ENCODE data around the gene NTN1. TPM values are rescaled to one million over a fixed set of nuclear protein-coding genes. Genes with fewer than 3 reads are reported as not detected.

The NTN1 gene
- total RNA-seq, 1 donor from 2014 or later = 4.7 TPM

- Histone ChIP-seq H3K4me3 (no peak overlapping the region), H3K27me3 (no peaks in the 10 kb centered on the region), H3K4me1 (peaks cover 6% of the 10 kb centered on the region), H3K27ac (no peak overlapping the region), H3K36me3 (no peaks in the 10 kb centered on the region), H3K9me3 (no peaks in the 10 kb centered on the region)
- TF ChIP-seq CTCF (IDR thresholded peaks at IDR 0.05) (no peak), POLR2A (IDR thresholded peaks at IDR 0.05) (no peak), POLR2AphosphoS5 (IDR thresholded peaks at IDR 0.05; ENCODE audit: insufficient read depth in 1 of 2, low read depth in 1 of 2) (no peak)
- intact Hi-C loops (cut with DNase I) = no loop called here
- DNase-seq (ENCODE audit: extremely low spot score in 2 of 2) = no peak
These were observed 120.1 kb downstream of the NTN1 start for GRCh38 chr17:9141425-9141753.

DNA sequence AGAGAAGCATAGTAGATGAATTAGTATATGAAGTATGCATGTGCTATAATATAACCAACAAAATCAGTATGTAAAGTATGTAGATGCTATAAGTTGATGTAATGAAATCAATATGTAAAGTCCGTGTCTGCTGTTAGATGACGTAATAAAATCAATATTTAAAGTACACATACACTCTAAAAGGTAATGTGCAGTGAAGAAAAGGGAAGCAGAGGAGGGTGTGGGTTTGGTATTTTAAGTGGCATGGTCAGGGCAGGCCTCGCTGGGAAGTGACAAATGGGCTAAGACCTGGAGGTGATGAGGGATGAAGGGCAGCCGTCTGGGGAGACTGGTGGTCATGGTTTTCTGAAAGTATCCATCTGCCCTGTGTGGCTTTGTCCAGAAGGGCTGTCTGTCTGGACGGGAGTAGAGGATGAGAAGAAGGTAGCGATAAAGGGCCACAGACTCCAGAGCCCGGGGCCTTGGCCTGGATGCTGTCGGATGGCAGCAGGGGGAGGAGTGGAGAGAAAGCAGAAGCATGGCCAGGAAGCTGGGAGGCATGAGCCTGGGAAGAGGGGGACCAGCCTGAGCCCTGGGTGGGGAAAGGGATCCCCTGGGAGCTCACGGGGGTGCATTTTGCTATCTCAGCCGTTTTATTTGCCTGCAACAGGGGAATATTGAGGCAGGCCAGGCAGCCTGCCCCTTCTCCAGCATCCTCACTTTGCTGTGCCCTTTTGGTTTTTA, 121.6 kb downstream of the NTN1 start:
- TF ChIP-seq POLR2AphosphoS5 (IDR thresholded peaks at IDR 0.05; ENCODE audit: insufficient read depth in 1 of 2, low read depth in 1 of 2) = no peak
- TF ChIP-seq POLR2A (IDR thresholded peaks at IDR 0.05) = no peak
- TF ChIP-seq CTCF (IDR thresholded peaks at IDR 0.05) = no peak
- Histone ChIP-seq H3K9me3 (no peaks in the 10 kb centered on the region), H3K4me1 (peaks cover 6% of the 10 kb centered on the region), H3K36me3 (no peaks in the 10 kb centered on the region), H3K27me3 (no peaks in the 10 kb centered on the region), H3K27ac (no peak overlapping the region), H3K4me3 (no peak overlapping the region)
- no peak for DNase-seq (ENCODE audit: extremely low spot score in 2 of 2)
- intact Hi-C loops (cut with DNase I) = no loop called here

GRCh38 chr17:9144502-9145249, 123.4 kb downstream of the NTN1 start:
- intact Hi-C loops (cut with DNase I) = no loop called here
- H3K4me1 ChIP-seq = peaks cover 12% of the 10 kb centered on the region
- TF ChIP-seq POLR2A (IDR thresholded peaks at IDR 0.05) (no peak), POLR2AphosphoS5 (IDR thresholded peaks at IDR 0.05; ENCODE audit: insufficient read depth in 1 of 2, low read depth in 1 of 2) (peak in 1 of 2 donors; percentile 42), CTCF (IDR thresholded peaks at IDR 0.05) (no peak)

GRCh38 chr17:9146064-9146463, 124.8 kb downstream of the NTN1 start:
- Histone ChIP-seq H3K27ac (no peak overlapping the region), H3K9me3 (no peaks in the 10 kb centered on the region), H3K36me3 (no peaks in the 10 kb centered on the region), H3K27me3 (no peaks in the 10 kb centered on the region), H3K4me1 (peaks cover 12% of the 10 kb centered on the region), H3K4me3 (no peak overlapping the region)
- TF ChIP-seq CTCF (IDR thresholded peaks at IDR 0.05) (no peak), POLR2AphosphoS5 (IDR thresholded peaks at IDR 0.05; ENCODE audit: insufficient read depth in 1 of 2, low read depth in 1 of 2) (no peak), POLR2A (IDR thresholded peaks at IDR 0.05) (no peak)
- DNase-seq (ENCODE audit: extremely low spot score in 2 of 2) = no peak
- intact Hi-C loops (cut with DNase I) = no loop called here

More at GRCh38 chr17:9144502-9145249, 123.4 kb downstream of the NTN1 start:
- Histone ChIP-seq H3K36me3 (no peaks in the 10 kb centered on the region), H3K27me3 (no peaks in the 10 kb centered on the region), H3K27ac (no peak overlapping the region), H3K4me3 (no peak overlapping the region), H3K9me3 (no peaks in the 10 kb centered on the region)
- no peak for DNase-seq (ENCODE audit: extremely low spot score in 2 of 2)
